Vagina (tissue), 2 donors: Measurements from ENCODE around the gene MRPL52.

Experiments
- CTCF ChIP-seq, 3 experiments: fragments of 450-650 bp in 2 of 3; fragments of 200-600 bp in 1 of 3; sonication (generic) in 1 of 3; IDR thresholded peaks; one replicate each; pipeline ENCODE4 v1.5.1; 2017 to 2019; ENCODE audit warnings: antibody characterized with exemption in 3 of 3, mild to moderate bottlenecking in 2 of 3, moderate library complexity in 2 of 3
- POLR2A ChIP-seq, 2 donors: fragments of 450-650 bp; IDR thresholded peaks; one replicate each; pipeline ENCODE4 v1.6.1; 2017; ENCODE audit warnings: antibody characterized with exemption in 2 of 2, mild to moderate bottlenecking in 2 of 2, moderate library complexity in 2 of 2

- TF ChIP-seq POLR2A (IDR thresholded peaks at IDR 0.05) = no peak
- TF ChIP-seq CTCF (IDR thresholded peaks at IDR 0.05) = no peak
Observed at GRCh38 chr14:22865424-22866405, 36.0 kb downstream of the MRPL52 start.
